Medulla oblongata (tissue), 1 donor: ENCODE results near the gene RASGEF1C.
A peak's percentile ranks its signal among the peaks of the same experiment; 100 is the strongest.
"Not testable (repeated sequence)": the region's sequence is repeated elsewhere in the genome, so short reads cannot be mapped to it uniquely, and the experiment has no call there.

Source experiments
- DNase-seq: peaks from one replicate; pipeline ENCODE4 v3.0.0-alpha.2; 2015; ENCODE audit errors: extremely low spot score

The RASGEF1C gene

DNA sequence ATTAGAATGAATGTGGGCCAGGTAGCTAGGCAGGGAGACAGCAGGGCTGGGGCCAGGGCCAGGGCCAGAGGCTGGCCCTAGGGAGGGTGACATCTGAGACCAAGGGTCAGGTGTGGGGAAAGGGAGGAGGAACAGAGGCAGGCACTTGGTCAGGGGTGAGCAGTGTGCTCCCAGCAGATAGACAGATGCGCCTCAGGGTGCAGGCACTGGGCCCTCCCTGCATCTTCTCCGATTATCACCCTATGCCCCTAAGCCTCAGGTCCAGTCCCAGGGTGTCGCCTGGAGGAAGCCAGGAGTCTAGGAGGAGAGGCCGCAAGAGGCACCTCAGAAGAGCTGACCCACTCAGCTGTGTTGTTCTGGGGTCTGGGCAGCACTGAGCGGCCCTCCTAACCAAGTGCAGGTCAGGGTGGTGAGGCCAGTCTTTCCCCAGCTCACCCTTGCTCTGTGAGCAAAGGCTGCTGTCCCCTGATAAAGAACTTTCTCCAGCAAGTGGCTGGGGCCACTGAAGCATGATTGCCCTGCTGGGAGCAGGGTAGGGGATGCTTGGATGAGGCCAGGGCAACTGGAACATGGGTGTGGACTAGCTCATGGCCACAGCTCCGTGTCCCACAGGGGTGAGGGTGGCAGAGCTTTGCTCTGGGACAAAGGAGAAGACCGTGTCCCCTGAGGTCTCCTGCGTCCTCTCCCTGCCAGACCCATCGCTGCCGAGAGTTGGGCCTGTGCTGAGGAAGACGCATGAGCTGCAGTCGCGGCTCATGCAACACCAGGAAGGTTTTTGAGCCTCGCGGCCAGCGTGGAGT is 2.1 kb upstream of the RASGEF1C start:
- DNase-seq = no peak

GRCh38 chr5:180210077-180210476 is 1.1 kb upstream of the RASGEF1C start:
- not testable (repeated sequence) for DNase-seq

GRCh38 chr5:180208435-180209081 is 453 bp downstream of the RASGEF1C start:
- no peak for DNase-seq

DNA sequence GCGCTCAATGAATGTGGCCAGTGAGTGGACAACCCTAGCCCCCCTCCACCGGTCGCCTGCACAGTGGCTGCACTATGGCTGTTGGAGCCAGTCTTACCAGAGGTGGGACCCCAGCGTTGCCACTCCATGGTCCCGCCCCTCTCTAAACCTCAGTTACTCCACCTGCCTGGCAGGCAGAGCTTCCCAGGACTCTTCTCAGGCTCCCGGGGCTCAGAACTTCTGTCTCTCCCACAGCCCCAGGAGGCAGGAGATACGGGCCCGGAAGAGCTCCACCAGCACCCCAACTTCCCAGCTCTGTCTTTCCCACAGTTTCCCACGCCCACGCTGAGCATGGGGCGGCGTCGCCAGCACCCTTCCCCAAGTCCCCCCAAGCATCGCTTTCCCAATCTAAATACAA is 975 bp downstream of the RASGEF1C start:
- DNase-seq = no peak

GRCh38 chr5:180207593-180207992 is 1.4 kb downstream of the RASGEF1C start:
- no peak for DNase-seq

DNA sequence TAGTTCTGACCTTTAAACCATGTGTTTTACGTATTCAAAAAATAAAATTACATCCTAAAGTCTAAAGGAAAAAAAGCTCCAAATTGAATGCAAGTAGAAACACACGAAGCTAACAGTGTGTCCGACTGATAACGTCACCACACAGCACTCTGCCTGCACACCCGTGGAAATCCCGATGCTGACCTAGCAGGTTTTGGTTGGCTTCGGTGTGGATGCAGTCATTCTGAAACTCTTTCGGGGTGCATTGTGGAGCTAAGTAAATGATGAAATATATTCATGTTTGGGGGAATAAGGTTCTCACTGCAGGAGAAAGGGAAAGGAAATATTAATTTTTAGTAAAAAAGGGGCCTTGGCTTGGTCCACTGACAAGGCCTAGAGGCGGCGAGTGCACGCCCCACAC is 2.0 kb downstream of the RASGEF1C start:
- DNase-seq = peak; percentile 27

GRCh38 chr5:180205916-180206315 is 3.1 kb downstream of the RASGEF1C start:
- no peak for DNase-seq

GRCh38 chr5:180204276-180204819 is 4.7 kb downstream of the RASGEF1C start:
- no peak for DNase-seq

DNA sequence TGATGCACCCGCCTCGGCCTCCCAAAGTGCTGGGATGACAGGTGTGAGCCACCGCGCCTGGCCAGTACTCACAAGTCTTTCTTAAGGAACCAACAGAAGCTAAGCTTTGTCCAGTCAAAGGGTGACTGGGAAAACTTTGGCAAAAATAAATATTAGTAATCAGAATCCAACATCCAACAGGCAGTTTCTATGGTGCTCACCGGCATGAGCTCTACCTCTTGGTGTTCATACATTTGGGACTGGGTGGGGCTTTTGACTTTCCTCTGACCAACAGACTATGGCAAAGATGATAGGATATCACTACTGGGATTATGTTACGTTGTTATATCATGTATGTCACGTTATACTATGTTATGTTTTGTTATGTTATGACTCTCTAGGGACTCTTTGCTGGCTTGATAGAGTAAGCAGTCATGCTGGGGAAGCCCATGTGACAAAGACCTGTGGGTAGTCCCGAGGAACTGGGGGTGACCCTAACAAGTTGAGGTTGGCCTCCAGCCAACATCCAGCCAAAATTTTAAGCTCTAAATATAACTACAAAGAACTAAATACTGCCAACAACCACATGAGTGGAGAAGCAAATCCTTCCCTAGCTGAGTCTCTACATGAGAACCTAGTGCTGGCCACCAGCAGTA is 6.0 kb downstream of the RASGEF1C start:
- no peak for DNase-seq

- DNase-seq = no peak
These were observed 7.7 kb downstream of the RASGEF1C start for GRCh38 chr5:180201051-180201987.

- DNase-seq = no peak
These were observed 9.6 kb downstream of the RASGEF1C start for GRCh38 chr5:180199390-180199789.

GRCh38 chr5:180198208-180198607 is 10.8 kb downstream of the RASGEF1C start:
- DNase-seq = no peak

DNA sequence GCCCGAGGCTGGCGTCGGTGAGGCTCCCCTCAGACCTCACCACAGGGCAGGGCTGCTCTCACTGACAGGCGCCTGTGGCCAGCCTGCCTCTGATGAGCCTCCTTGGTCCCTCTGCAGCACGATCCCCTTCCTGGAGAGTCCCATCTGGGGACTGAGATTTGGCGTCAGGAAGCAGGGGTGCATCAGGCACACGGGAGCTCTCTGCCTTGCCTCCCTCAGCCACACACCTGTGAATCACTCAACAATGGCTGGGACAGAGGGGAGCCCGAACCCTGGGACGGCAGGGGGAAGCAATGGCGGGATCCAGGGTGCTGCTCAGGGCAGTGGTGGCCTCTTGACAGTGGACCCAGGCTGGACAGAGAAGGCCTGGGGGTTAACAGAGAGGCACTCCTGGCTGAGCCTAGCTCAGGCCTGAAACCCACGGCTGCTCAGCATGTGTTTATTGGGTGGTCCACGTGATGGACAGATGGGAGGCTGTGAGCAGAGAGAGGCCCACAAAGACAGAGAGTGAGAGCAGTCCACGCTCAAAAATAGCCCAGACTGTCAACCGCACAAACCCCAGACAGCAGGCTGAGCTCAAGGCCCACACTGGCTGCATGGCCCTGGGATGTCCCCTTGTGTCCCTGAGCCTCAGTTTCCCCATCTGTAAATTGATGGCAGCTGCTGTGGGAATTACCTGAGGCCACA is 11.9 kb downstream of the RASGEF1C start:
- no peak for DNase-seq

DNA sequence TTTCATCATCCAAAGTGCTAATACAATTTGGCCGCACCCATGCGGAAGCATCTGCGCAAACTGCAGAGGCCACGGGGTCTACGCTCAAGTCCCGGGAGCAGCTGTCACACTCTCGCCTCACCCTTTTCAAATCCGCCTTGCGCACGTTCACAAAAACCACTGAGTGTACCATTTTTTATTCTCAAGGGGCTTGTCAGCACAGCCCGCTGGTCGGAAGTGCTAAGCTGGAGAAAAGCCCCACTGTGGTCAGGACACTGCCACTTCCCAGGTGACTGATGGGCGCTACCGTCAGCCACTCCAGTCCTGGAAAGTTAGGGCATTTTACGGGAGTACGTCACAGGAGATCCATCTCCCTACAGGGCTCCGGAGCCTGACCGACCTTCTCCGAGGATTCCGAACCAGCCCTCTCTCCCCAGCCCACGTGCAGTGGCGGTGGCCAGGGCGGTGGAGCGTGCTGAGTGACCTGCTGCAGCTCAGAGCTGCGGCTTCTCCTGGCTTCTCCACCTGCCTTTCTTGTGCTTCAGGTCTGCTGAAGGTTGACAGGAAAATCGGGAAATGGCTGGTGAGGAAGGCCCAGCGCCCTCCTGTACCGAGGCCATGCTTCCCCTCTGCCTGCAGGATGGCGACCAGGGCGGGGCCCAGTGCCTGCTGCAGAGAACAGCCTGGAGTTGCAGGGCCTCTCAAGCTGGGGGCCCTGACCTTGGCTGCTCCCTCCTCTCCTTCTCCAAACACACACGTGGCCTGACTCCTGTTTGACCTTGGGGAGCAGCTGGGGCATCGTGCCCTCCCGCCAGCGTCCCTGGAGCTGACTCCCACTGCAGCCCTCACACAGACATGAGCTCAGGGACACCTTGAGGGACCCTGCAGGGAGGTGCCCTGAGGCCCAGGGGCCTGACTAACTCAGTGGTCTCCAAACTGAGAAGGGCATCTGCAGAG is 14.3 kb downstream of the RASGEF1C start:
- DNase-seq = no peak

GRCh38 chr5:180193749-180194375 is 15.1 kb downstream of the RASGEF1C start:
- no peak for DNase-seq

GRCh38 chr5:180191716-180192115 is 17.3 kb downstream of the RASGEF1C start:
- no peak for DNase-seq

DNA sequence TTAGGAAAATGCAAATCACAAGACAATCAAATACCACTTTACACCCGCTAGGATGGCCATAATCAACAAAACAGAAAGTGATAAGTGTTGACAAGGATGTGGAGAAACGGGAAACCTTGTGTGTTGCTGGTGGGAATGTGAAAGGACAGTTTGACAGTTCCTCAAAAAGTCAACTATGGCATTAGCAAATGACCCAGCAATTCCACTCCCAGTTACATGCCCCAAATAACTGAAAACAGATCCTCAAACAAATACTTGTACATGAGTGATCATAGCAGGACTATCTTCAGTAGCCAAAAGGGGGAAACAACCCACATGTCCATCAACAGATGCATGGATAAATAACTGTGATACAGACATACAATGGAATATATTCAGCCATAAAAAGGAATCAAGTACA is 21.2 kb downstream of the RASGEF1C start:
- no peak for DNase-seq

DNA sequence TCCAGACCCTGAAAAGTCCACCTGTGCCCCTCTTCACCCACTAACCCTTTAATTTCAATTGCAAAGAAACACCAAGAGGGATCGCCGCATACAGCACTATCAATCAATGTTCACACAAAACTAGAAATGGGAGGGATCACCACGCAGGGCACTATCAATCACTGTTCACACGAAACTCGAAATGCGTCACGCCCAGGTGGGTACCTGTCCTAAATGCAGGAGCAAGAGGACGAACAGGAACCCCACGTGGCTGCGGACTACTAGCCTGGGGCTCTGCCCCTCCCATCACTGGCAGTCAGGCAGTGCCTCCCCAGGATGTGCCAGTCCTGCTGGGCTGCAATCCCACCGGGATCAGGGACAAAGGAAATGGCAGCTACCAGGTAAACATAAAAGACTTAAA is 28.2 kb downstream of the RASGEF1C start:
- no peak for DNase-seq

DNA sequence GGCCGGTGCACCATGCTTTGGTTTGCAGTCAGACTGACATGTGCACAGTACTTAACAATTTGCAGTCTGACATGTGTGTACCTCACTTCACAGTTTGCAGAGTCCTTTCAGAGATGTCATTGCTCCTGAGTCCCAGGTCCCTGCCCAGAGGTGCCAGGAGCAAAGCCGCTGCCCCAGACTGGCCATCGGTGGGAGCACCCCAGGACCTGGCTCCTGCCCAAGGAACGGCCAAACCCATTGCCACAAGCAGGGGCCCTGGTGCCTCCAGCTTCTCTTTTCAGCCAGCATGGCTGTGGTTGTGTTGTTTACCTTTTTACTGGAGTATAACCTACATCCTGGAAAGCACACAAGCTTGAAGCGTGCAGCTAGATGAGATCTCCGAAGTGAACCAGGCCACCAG is 28.6 kb downstream of the RASGEF1C start:
- no peak for DNase-seq
